Loucy (cell line): ENCODE measurements around the gene ARPIN.

Source experiments
- H2AFZ ChIP-seq: fragments of 200-600 bp; sonication (generic); 2 replicates; pipeline ENCODE4 v1.6.0; 2016; ENCODE audit warnings: antibody characterized with exemption, mild to moderate bottlenecking, low read length, moderate library complexity
- H3F3A ChIP-seq: fragments of 200-600 bp; 2 replicates; pipeline ENCODE4 v1.6.0; 2016; ENCODE audit warnings: antibody characterized with exemption, low read depth, mild to moderate bottlenecking
- H3K27me3 ChIP-seq: fragments of 200-600 bp; sonication (generic); 2 replicates; pipeline ENCODE4 v1.6.1; 2014; ENCODE audit warnings: low read length, mild to moderate bottlenecking; ENCODE audit not compliant: insufficient read depth, poor library complexity, severe bottlenecking
- H3K36me3 ChIP-seq: fragments of 200-600 bp; sonication (generic); 2 replicates; pipeline ENCODE4 v1.6.1; 2016; ENCODE audit warnings: low read length; ENCODE audit not compliant: insufficient read depth
- H3K4me1 ChIP-seq: fragments of 200-600 bp; sonication (generic); 2 replicates; pipeline ENCODE4 v1.5.1; 2014; ENCODE audit warnings: low read length, mild to moderate bottlenecking; ENCODE audit not compliant: insufficient read depth, poor library complexity, severe bottlenecking
- H3K4me2 ChIP-seq: fragments of 200-600 bp; sonication (generic); 2 replicates; pipeline ENCODE4 v1.6.0; 2014; ENCODE audit warnings: antibody characterized with exemption, low read length, low read depth, mild to moderate bottlenecking; ENCODE audit not compliant: poor library complexity, severe bottlenecking
- H3K4me3 ChIP-seq: fragments of 200-600 bp; sonication (generic); 2 replicates; pipeline ENCODE4 v1.5.1; 2014; ENCODE audit warnings: low read length, mild to moderate bottlenecking, mixed read lengths; ENCODE audit not compliant: poor library complexity, severe bottlenecking
- H3K79me2 ChIP-seq: fragments of 200-600 bp; sonication (generic); 2 replicates; pipeline ENCODE4 v1.6.1; 2014; ENCODE audit warnings: low read length; ENCODE audit not compliant: insufficient read depth
- H3K9ac ChIP-seq: fragments of 200-600 bp; sonication (generic); 2 replicates; pipeline ENCODE4 v1.6.0; 2014; ENCODE audit warnings: mild to moderate bottlenecking, low read depth, low read length, moderate library complexity; ENCODE audit not compliant: poor library complexity, severe bottlenecking
- H3K9me2 ChIP-seq: fragments of 200-600 bp; sonication (generic); replicated peaks from 2 replicates; pipeline ENCODE4 v1.6.1; 2016; ENCODE audit warnings: low read depth, low read length, mixed read lengths
- H3K9me3 ChIP-seq: fragments of 200-600 bp; sonication (generic); 2 replicates; pipeline ENCODE4 v1.6.1; 2014; ENCODE audit warnings: mild to moderate bottlenecking, antibody characterized with exemption, low read length, low read depth; ENCODE audit not compliant: insufficient read depth
- H4K20me1 ChIP-seq: fragments of 200-600 bp; sonication (generic); 2 replicates; pipeline ENCODE4 v1.6.0; 2014; ENCODE audit warnings: antibody characterized with exemption, low read length, mild to moderate bottlenecking; ENCODE audit not compliant: insufficient read depth, poor library complexity, severe bottlenecking
- EZH2phosphoT487 ChIP-seq: fragments of 200-600 bp; IDR thresholded peaks from 2 replicates; pipeline ENCODE4 v1.6.1; 2018; ENCODE audit warnings: antibody characterized with exemption, mild to moderate bottlenecking, moderate library complexity, borderline replicate concordance
- TF ChIP-seq, protein P1 (sequence below): fragments of 200-600 bp; sonication (generic); conservative IDR thresholded peaks from 2 replicates; pipeline ENCODE4 v1.5.1; 2014; ENCODE audit warnings: mild to moderate bottlenecking, antibody characterized with exemption, low read length

ARPIN gene

DNA sequence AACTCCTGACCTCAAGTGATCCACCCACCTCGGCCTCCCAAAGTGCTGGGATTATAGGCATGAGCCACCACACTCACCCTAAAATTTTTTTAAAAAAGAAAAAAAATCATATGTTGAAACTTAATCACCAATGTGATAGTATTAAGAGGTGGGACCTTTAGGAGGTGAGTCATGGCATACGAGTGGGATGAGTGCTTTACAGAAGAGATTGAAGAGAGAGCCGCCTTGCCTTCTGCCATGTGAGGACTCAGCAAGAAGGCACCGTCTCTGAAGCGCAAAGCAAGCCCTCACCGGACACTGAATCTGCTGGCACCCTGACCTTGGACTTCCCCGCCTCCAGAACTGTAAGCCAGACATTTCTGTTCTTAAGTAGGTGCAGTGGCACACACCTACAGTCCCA is 5.5 kb downstream of the ARPIN start:
- H3K4me3 ChIP-seq, result no peak overlapping the region
- TF ChIP-seq, protein P1, sequence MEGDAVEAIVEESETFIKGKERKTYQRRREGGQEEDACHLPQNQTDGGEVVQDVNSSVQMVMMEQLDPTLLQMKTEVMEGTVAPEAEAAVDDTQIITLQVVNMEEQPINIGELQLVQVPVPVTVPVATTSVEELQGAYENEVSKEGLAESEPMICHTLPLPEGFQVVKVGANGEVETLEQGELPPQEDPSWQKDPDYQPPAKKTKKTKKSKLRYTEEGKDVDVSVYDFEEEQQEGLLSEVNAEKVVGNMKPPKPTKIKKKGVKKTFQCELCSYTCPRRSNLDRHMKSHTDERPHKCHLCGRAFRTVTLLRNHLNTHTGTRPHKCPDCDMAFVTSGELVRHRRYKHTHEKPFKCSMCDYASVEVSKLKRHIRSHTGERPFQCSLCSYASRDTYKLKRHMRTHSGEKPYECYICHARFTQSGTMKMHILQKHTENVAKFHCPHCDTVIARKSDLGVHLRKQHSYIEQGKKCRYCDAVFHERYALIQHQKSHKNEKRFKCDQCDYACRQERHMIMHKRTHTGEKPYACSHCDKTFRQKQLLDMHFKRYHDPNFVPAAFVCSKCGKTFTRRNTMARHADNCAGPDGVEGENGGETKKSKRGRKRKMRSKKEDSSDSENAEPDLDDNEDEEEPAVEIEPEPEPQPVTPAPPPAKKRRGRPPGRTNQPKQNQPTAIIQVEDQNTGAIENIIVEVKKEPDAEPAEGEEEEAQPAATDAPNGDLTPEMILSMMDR, result no peak
- TF ChIP-seq EZH2phosphoT487, result no peak
- H3K4me2 ChIP-seq, result no peak overlapping the region
- no peak overlapping the region for H3K9ac ChIP-seq
- no peaks in the 10 kb centered on the region for H3K27me3 ChIP-seq
- no peaks in the 10 kb centered on the region for H3K9me3 ChIP-seq
- no peaks in the 10 kb centered on the region for H3K79me2 ChIP-seq
- no peaks in the 10 kb centered on the region for H3K9me2 ChIP-seq
- no peaks in the 10 kb centered on the region for H3K4me1 ChIP-seq
- no peaks in the 10 kb centered on the region for H4K20me1 ChIP-seq
- H3K36me3 ChIP-seq, result no peaks in the 10 kb centered on the region
- no peak overlapping the region for H2AFZ ChIP-seq
- no peaks in the 10 kb centered on the region for H3F3A ChIP-seq

DNA sequence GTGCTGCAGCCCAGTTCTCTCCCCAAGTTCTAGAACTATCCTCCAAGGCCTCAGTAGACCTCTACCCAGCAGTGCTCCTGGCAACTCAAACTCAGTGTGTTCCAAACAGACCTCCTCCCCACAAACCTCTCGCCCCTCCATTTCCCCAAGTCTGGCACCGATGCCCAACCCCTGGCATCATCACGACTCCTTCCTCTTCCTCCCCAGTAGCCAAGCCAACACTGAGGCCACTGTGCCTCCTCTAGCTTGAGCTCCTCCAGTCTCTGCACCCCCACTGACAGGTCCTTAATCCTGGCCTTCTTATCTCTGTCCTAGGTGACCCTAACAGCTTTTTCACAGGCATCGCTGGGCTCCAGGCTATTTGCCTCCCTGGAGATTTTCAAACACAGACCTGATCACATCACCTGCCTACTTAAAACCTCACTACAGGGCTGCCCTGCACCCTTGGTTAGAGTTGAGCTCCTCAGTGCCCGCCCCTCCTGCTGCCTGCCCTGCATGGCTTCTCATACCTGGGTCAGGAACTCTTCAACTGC is 6.8 kb downstream of the ARPIN start:
- Histone ChIP-seq H3F3A (no peaks in the 10 kb centered on the region), H3K9ac (no peak overlapping the region), H2AFZ (no peak overlapping the region; the same call in 1 of the 2 replicates), H3K27me3 (no peaks in the 10 kb centered on the region), H4K20me1 (no peaks in the 10 kb centered on the region), H3K9me3 (no peaks in the 10 kb centered on the region), H3K4me1 (no peaks in the 10 kb centered on the region), H3K79me2 (no peaks in the 10 kb centered on the region), H3K36me3 (no peaks in the 10 kb centered on the region), H3K4me2 (no peak overlapping the region), H3K4me3 (no peak overlapping the region), H3K9me2 (no peaks in the 10 kb centered on the region)
- TF ChIP-seq, protein P1, result no peak
- no peak for TF ChIP-seq EZH2phosphoT487

DNA sequence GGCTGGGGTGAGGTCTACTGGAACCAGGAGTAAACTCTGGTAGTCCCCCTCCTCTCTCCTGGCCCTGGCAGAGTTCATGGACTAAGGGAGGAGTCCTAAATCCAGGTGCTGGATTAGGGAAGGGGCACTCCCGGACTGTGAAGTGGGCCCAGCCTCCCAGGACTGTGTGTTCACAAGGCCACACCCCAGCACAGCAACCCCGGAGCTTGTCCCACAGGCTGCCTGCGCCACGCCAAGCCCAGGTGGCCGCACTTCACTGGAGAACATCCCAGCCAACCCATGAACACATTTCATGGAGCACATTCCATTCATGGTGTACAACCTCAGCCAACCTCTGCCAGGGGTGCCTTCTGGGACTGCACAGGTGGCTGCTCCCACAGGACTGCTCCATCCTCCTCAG is 8.2 kb downstream of the ARPIN start:
- no peaks in the 10 kb centered on the region for H3K9me2 ChIP-seq
- H3K27me3 ChIP-seq, result no peaks in the 10 kb centered on the region

More for the DNA sequence above, 8.2 kb downstream of the ARPIN start:
- no peak overlapping the region for H3K4me2 ChIP-seq
- no peak overlapping the region for H3K4me3 ChIP-seq
- no peaks in the 10 kb centered on the region for H3K79me2 ChIP-seq
- no peak for TF ChIP-seq EZH2phosphoT487
- TF ChIP-seq, protein P1, result no peak
- H3K4me1 ChIP-seq, result no peaks in the 10 kb centered on the region
- no peaks in the 10 kb centered on the region for H4K20me1 ChIP-seq
- no peaks in the 10 kb centered on the region for H3K36me3 ChIP-seq
- no peak overlapping the region for H3K9ac ChIP-seq
- H3F3A ChIP-seq, result no peaks in the 10 kb centered on the region
- no peak overlapping the region for H2AFZ ChIP-seq
- H3K9me3 ChIP-seq, result no peaks in the 10 kb centered on the region
